GM19438 (cell line): ENCODE results near the gene ZNF560.

Source experiments
- ATAC-seq: cut with Tn5 transposase; IDR thresholded peaks from one replicate; pipeline ENCODE4 v1.9.1; 2021; ENCODE audit warnings: low read depth; ENCODE audit not compliant: unreplicated experiment

The ZNF560 gene

DNA sequence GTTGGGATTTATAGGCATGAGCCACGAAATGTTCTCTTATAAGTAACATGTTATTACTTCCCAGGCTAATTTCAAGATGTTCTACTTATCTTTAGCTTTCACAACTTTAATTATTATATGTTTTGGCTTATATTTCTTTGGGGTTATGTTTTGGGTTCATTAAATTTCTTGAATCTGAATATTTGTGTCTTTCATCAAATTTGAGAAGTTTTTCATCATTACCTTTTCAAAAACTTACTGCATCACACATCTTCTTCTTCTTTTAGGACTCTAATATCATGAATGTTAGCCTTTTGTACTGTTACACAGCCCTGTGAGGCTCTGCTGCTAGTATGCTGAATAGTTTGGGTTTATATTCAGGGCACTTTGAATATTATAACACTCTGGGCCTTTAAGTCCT is 53.4 kb downstream of the ZNF560 start:
- ATAC-seq = no peak

GRCh38 chr19:9436358-9436757 is 62.1 kb downstream of the ZNF560 start:
- no peak for ATAC-seq

DNA sequence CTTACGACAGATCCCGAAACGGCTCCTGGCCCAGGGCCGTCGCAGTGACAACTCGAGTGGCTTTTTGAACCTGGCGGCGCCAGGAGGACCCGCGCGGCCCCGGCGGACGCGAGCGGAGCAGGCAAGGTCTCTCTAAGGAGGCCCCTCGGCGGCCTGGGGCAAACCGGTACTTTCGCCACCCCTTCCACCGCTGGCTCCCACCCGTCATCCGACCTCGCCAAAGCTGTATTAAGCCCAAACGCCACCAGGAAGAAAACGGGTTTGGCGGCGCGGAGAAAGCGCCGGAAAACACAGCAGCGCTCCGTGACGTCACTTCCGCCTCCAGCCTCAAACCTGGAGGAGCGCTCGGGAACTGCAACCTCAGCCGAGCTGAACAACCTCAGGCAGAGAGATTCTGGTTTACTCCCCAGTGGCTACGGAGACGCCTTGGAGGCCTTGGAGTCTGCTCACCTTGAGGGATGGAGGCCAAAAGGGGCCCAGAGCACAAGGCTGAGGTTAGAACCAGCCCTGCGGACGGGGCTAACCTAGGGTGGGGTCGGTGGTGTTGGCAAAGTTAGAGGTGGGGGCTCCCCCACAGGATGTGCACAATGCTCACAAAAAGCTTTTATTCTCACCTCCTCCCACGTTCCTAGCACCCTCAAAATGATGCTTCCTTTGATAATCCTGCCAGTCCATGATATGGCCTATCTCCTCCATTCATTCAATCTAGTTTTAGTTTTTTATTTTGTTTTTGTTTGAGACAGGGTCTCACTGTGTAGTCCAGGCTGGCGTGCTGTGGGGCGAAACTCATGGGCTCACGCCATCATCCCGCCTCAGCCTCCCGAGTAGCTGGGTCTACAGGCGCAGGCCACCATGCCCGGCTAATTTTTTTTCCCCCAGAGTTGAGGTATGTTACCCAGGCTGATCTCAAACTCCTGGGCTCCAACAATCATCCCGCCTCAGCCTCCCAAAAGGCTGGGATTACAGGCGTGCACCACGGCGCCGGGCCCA is 62.8 kb downstream of the ZNF560 start, which contains the start of gene ZNF266:
Gene ZNF266, minus strand, starts transcription at position 295 of the 990 bp plus-strand sequence. CDS start 15,484 bp downstream, outside the sequence.
- ATAC-seq = peak; percentile 90

DNA sequence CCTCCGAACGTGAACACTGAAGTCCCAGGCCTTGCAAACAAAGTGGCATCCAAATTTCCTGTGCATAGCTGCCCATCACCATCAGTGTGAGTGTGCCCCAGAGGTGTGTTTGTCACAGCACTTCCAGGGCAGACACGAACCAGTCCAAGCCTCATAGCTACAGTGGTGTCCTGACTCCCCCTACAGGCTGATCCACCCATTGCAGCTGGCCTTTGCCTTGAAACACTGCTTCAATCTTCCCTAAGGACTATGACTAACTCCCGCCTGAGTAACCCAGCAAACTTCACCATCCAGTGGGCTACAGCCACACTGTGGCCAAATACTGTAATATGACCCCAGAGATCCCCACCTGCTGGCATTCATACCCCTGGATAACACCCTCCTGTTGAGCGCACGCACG is 66.9 kb downstream of the ZNF560 start:
- no peak for ATAC-seq

DNA sequence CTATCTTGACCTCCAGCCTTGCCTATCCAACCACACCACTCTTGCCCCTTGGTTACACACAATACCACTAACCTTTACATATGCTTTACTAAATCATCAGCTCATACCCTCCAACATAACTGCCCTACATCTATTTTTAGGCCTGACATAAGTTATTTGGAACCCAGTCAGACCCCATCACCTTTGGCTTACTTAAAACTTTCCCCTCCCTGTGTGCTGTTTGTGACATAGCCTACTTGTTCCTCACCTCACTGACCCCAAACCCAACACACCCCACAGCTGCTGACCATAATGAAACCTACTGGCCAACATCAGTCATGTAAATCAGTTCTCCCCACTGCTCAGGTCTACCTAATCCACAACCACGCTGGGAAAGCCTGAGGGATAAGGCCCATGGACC is 68.0 kb downstream of the ZNF560 start:
- no peak for ATAC-seq

DNA sequence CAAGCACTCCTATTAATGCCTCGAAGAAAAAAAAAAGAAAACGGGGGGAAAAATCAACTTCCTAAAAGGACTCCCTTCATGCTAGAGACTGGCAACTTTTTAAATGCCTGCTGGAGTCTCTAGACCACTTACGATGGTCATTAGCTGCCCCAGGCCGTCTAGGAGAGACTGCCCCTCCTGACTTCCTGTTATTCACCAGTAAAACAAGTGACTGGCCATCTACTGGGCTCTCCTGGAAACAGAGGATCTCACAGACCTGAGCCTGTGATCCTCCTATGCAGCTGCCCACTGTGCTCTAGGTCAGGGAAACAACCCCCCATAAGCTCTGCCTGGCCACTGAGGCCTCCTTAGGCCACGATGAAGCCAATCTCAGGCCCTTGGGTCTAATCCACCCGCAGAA is 70.5 kb downstream of the ZNF560 start:
- no peak for ATAC-seq
